HuH-7 (cell line): ENCODE results near the gene FAM53B.
"Not testable (repeated sequence)": the region's sequence is repeated elsewhere in the genome, so short reads cannot be mapped to it uniquely, and the experiment has no call there.

ENCODE experiments used
- DNase-seq: peaks from one replicate; pipeline ENCODE4 v3.0.0; 2011; ENCODE audit warnings: low spot score

The FAM53B gene

DNA sequence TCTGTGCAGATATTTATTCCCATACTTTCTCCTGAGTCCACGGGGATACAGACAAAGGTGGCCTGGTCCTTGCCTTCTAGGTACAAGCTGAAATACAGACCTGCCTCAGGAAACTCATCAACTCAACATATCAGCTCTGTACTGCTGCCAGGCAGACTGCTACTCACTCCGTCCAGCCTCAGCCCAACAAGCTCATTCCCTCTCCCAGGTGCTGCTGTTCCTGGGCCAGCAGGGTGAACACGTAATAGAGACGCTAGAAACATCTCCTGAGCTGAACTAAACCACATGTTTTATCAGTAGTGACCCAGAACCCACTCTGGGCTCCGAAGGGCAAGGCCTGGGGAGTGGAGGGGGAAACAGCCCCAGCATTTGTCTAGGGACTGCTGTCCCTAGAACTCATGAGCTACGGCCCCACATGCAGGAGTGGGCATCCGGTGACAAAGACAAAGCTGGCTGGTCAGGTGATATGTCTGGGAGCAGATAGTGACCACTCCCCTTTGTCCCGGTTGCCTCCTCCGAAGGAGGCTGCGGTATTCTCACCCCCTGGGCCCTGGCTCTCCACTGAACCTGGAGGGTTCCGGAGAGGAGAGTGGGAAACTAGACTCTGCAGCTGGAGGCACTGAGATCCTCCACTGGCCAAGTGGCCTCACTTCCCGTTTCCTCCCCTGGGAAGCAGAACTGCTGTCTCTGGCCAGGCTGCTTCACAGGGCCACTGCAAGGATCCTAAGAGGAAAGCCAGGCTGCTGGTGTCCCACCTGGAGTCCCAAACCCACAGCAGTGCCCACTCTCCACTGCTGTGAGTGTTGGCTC, 116.1 kb downstream of the FAM53B start:
- DNase-seq, result no peak

DNA sequence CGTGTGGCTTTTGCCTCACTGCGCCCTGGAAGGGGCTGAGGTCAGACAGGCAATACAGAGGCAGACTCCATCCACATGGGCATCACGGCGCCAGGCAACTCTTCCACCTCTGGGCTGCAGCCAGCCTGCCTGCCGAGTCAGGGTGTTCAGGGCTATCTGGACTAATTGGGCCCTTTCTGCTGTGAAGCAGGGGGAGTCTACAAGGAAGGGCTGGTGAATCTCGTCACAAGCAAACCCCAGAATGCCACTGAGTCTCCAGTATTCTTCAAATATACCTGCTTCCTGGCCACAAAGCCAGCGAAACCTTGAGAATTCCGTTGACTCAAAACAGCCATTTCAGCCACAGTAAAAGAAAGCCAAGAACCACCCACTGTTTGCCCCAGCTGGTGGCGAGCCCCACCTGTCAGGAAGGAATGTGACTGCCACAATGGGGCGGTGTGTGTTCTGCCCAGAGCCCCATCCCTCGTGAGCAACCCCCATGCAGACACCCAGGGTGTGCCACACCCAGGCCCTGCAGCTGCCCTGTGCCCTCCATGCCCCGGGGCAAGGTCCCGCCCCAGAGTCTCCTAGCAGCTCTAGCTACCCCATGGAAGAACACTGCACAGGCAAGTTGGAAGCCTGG, 117.3 kb downstream of the FAM53B start:
- no peak for DNase-seq

DNA sequence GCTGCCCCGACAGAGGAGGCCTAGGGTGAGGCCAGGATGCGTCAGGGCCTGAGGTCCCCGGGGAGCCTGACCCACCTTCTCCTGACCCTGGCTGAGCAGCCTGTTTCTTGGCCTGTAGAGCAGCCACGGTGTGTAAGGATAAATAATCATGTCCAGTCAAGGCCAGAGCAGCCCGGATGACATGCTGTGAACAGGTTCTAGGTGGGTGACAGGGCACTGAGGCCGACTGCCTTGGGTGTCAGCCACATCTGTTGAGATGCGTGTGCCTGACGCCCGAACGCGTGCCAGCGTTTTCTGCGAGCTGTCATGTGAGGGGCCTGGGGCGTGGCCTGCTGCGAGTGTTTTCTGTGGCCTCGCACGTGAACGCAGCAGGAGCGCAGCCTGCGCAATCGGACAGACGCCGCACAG, 118.3 kb downstream of the FAM53B start:
- no peak for DNase-seq

DNA sequence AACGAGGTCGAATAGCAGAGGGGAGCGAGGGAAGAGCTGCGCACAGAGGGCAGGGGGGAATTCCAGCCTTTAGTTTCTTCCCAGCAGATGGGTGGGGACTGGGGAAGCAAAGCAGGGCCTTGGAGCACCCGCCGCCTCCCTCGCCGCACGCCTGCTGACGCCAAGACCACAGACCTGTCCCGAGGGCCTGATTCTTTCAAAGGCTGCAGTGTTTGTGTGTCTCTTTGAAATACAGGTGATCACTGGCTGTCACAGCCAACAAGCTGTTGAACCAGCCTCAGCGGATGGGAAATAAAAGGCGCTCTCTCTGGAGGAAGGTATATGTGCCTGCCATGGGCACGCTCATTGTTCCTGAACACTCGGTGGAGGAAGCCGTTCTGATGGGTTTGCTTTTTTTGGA, 119.3 kb downstream of the FAM53B start:
- DNase-seq, result no peak

DNA sequence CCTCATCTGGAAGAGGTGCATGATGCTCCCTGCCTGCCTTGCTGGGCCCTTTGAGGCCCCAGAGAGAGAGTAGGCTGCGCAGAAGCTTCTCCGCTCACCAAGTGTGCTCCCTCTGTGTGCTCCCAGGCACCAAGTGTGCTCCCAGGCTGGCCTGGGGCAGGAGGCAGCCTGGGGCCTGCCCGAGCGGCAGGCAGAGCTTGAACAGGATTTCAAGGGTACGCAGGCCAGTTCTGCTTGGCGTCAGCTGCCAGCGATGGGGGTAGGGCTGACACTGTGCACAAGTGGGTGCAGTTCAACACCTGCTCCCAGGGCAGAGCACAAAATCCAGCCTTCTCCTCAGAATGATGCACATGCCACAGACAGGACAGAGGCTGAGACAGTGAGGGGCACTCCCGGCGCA, 119.7 kb downstream of the FAM53B start:
- no peak for DNase-seq

DNA sequence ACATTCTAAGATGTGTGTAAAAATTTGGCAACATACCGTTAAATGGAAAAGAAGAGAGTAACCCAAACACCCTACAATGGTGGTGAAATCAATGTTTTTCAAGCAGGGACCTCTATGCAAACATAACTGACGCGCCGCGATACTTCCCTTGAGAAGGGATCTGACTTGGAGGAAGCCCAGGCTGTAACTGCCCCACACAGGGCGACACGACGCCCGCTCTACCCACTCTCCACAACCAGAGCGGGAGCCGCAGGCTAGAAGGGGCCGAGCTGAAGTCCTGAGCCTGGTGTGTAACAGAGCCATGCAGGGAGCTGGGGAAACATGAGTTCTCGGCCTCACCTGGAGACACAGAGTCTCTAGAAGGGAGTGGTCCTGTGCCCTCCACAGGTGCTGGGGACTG, 120.2 kb downstream of the FAM53B start:
- no peak for DNase-seq

DNA sequence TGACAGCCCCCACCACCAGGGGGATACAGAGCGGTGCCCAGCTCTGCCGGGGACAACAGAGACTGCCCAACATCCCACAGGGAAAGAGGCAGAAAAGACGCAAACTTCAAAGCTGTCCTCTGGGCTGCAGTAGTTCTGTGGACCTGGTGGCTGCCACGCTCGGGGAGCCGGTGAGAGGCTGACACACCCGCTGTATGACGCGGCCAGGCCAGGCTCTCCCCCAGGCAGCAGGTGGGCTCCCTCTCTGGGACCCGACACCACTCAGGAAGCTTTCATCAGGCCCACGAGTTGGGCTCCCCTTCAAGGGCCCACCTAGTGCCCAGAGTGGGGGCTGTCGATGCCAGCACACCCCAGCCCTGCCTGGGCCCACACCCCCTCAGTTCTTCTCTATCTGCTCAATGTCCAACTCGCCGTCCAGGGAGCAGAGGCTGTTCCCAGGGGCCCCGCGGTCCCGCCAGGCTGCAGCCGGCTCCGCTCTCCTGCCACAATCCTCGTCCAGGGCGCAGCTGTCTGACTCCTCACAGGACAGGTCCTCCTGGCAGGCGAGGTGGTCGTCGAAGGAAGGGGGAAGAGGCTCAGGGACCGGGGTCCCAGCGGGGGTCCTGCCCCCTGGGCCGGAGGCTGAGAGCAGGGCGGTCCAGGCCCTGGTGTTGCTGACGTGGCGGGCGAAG, 121.2 kb downstream of the FAM53B start:
- DNase-seq, result no peak

DNA sequence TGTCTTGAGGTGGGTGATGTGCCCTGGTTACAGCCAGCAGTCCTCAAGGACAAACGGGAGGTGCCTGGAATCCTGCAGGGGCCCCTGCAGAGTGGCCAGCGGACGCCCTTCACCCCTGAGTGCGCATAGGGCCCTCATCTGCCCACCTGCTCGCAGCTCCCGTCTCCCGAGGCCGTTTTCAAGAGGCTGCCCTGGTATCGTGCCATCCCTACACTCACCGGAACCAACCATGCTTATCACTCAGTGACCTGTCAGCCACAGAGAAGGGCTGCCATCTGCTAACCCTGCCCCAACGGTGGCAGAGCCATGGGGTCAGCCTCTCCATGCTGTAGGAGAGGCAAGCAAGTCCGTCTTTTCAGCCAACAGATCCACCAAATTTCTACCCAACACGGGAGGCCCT, 122.0 kb downstream of the FAM53B start:
- DNase-seq, result no peak

DNA sequence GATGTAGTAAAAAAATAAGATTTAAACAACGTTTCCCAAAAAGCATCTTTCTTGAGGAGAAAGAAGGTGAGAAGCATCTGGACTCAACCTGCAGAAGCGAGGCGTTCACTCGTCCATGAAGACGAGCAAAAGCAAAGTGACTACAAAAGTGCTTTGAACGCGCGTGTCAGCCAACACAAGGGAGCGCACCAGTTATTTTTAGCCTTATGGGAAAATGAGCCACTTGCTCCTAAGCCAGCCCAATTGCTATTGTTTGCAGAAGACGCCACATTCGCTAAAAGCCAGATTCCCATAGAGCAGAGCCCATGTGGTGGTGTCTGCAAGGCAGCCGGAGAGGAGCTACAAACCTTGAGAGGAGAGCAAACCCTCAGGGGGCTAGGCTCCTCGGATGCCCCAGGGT, 122.5 kb downstream of the FAM53B start:
- DNase-seq, result no peak

DNA sequence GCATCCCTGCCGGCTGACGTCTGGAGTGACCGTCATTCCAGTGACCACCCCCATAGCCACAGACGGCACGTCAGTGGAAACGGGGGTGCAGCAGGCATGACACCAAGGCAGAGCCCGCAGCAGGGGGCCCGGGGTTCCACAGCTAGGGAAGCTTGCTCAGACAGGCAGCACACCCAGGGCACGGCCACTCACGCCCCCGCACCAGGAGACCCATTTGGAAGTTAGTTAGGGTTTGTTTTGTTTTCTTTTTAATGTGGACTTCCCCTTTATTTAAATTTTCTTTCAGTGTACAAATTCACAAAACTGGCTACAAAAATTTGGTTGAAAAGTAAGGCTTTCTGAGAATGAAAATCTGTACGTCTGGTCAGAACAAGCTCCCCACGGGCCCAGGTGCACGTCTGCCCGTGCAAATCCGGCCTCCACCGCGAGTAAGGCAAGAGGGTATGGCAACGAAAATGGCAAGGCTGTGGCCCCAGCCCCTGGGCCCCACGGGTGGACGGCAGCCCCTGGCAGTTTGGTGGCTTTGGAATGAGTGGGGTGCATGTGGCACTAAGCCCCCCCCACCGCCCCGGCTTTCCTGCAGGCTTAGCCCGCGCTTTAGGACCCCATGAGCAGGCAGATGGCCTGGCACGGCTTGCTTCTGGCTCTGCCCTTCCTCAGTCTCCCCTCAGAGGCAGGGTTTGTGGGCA, 124.2 kb downstream of the FAM53B start:
- no peak for DNase-seq

DNA sequence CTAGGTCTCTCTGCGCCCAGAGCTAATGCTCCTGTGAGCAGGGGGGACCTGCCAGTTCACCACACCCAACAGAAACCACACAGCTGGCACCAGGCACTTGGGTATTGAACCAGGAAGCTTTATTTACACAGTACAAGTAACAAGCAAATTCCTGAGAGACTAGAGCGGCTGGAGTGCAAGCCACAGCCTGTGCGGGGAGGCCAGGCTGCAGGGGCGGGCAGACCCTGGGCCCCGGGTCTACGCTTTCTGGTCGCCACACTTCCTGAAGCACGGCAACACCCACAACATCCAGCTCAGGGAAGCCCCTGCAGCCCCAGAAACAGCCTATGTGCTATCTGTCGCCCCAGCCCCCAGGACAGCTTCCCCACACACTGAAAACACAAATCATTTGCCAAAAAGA, 125.0 kb downstream of the FAM53B start:
- DNase-seq, result no peak

DNA sequence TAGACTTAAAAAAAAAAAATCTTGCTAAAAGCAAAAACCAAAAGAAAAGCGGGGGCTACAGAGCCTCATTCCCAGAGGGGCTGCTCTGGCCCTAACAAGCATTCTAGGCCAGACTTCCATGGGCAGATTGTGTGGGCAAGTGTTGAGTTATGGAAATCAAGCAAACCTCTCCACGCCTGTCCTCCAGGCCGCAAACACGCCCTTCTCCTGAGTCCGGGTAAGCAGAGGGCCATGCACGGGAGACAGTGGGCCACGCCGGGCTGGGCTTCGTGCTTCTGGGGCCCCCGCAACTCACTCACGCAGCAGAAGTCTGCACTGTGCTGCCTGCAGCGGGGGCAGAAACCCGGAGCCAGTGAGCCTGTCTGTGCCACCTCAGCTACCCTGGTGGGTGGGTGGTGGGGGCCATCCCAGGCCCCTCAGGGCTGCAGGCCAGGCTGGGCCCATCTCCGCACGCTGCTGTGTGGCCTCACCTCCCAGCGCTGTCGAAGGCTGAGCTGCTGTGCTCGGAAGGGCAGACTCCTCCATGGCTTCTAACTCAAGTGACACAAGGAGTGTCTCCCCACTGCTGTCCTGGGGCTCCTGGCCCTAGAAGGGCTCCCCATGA, 125.6 kb downstream of the FAM53B start:
- DNase-seq, result no peak

DNA sequence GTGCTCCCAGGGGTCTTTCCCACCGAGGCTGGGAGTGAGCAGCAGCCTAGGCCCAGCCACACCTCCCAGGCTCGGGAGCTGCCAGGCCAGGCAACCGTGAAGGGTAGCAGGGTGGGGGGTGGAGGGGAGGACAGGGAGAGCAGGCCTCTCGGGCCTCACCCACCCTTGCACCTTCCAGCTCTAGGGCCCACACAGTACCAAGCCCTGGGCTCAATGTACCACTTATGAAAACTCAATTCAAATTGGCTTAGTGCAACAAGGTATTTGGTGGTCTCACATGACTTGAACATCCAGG, 127.4 kb downstream of the FAM53B start:
- DNase-seq, result no peak

DNA sequence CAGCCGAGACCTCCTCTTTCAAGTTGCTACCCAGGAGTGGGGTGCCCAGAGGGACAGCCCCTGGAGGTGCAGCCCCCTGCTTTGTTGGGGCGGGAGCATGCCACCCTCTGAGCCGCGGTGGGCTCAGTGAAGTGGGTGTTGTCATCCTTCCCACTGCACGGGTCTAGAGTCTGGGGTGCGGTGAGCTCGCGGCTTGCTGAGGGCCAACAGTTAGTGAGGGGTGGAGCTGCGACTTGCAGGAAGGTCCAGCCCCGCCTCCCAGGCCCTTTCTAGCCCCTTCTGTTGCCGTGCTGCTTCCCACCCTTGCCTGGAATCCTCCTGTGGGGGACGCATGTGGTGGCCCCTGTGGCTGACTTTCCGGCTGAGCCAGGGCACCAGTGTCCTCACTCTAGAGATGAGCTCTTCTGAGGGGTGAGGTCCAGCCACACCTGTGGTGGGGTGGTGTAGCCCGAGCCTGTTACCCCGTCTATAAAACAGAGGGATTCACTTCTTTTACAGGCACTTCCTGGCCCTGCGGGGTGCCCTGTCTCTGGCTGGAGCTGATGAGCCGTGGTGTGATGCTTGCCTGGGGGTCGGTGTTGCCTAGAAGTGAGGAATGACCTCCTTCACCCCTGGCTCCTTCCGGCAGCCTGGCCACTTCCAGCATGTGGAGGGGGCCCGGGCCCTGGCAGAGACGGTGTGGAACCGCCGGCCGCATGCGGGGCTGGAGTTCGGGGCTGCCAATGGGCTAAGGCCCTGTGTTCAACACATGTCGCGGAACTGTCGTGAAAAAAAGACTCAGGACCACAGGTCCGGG, 127.9 kb downstream of the FAM53B start:
- DNase-seq, result no peak

DNA sequence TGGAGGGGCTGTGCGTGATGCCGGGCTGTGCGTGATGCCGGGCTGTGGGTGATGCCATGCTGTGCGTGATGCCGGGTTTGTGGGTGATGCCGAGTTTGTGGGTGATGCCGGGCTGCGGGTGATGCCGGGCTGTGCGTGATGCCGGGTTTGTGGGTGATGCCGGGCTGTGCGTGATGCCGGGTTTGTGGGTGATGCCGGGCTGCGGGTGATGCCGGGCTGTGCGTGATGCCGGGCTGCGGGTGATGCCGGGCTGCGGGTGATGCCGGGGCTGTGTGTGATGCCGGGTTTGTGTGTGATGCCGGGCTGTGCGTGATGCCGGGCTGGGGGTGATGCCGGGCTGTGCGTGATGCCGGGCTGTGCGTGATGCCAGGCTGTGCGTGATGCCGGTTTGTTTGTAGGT, 128.9 kb downstream of the FAM53B start:
- no peak for DNase-seq

DNA sequence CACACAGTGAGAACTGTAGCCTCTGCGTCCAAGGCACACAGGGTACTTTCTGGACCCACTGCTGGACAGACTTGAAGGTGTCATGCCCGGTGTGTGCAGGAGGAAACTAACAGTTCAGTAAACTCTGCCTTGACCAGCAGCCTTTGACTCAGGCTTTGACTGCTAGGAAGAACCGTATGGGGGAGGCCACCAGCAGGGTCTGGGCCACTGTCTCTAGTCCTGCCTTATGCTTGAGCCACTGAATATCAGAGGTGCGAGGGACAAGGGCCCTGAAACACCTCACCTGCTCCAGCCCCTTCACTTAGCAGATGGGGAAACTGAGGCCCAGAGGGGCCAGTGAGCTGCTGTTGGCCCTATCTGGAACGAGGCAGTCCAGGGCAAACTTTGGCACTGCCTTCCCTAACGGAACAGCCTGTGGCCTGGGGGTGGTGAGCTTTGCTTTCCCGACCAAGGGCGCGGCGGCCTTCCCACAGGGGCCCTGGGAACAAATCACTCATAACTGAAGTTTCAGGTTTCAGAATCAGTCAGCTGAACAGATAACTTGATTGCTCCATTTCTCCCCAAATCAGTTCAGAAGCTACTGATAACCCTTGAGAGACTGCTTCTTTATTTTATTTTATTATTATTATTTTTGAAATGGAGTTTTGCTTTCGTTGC, 130.0 kb downstream of the FAM53B start:
- DNase-seq, result no peak

DNA sequence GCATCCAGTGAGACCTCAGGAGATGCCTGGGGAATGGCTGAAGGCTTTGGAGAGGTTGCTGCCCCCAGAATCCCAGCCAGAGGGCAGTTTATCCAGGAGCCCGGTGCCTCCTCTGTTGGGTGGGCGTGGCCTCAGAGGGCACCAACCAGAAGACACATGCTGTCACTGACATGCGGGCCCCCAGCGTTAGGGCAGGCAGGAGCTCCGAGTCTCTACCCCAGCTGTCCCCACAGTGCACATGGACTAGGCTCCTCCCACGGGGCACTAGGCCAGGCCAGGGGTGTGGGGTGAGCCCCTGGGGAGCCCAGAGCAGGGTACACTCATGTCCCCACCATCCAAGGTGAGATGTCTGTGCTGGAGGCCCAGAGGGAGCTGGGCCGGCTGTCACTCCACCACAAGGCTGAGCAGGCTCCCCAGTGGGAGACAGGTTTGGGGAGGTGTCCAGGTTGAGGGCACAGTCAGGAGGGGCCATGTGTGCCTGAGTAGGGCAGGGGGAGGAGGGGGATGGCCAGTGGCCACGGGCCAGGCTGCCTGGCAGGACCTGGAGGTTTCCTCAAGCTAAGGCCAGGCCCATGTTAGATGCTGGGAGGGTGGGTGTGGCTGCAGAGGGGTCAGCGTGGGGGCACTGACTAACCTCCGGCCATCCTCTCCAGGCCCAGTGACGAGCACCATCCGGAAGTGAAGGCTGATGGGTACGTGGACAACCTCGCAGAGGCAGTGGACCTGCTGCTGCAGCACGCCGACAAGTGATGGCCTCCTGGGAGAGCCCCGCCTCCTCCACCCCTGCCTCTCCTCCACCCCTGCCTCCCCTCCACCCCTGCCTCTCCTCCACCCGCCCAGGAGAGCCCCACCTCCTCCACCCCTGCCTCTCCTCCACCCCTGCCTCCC, 131.3 kb downstream of the FAM53B start:
- no peak for DNase-seq

DNA sequence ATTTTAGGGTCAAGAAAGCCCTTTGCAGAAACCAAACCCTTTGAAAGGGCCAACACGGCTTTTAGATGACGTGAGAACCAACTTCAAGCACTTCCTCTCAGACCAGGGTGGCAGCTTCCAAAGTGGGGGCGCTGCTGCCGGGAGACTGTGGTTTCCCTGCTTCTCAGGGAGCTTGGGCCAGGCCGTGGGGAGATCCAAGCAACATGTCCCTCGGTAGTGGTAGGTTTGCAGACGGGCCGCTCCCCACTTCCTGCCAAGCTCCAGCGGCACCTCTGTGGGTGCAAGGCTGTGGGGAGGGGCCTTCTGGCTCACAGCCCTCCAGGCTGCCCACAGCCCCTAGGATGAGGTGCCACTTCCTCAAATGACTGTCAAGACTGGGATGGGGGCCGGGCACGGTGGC, 132.4 kb downstream of the FAM53B start:
- no peak for DNase-seq

DNA sequence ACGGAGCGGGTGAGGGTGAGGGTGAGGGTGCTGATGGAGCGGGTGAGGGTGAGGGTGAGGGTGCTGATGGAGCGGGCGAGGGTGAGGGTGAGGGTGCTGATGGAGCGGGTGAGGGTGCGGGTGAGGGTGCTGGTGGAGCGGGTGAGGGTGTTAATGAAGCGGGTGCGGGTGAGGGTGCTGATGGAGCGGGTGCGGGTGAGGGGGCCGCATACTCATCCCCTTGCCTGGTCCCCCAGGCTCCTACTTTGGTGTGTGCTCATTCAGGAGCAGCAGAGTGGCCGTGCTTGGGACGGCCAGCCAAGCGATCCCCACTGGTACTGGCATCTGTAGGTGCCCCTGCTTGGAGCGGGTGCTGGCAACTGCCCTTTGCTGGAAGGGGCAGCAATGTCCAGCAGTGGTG, 133.3 kb downstream of the FAM53B start:
- DNase-seq, result not testable (repeated sequence)

DNA sequence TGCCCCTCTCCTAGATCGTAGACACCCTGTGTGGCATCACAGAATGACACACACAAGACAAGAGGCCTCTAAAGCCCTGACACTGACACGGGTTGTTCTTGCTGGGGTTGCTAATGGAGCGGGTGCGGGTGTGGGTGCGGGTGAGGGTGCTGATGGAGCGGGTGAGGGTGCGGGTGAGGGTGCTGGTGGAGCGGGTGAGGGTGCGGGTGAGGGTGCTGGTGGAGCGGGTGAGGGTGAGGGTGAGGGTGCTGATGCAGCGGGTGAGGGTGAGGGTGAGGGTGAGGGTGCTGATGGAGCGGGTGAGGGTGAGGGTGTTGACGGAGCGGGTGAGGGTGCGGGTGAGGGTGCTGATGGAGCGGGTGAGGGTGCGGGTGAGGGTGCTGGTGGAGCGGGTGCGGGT, 134.0 kb downstream of the FAM53B start:
- peak; percentile 48 for DNase-seq
